Endothelial cell of umbilical vein (primary cell): Measurements from ENCODE around the gene TRAPPC12. TPM values are rescaled to one million over a fixed set of nuclear protein-coding genes. Genes with fewer than 3 reads are reported as not detected.

Experiments used
- BruUV-seq: library from RNA; stranded (reverse); fragments of 400-500 nt; replicated peaks from 2 replicates; lab custom pipeline; 2021; lab: Mats Ljungman, UMichigan
- CTCF ChIA-PET: fragments of 300-600, 350-600 bp; sonication (Branson Sonifier 250); formaldehyde crosslinking; loops from one replicate; lab custom pipeline; 2021; ENCODE audit warnings: antibody characterized with exemption, inconsistent platforms; lab: Charles Lee
- POLR2A ChIA-PET: fragments of 300-600, 350-600 bp; sonication (Branson Sonifier 250); formaldehyde crosslinking; loops from one replicate; lab custom pipeline; 2021; ENCODE audit warnings: antibody characterized with exemption, inconsistent platforms; lab: Charles Lee
- DNase-seq: peaks from one replicate; pipeline ENCODE4 v3.0.0-alpha.2; 2011; ENCODE audit warnings: low read depth, low spot score
- FAIRE-seq: peaks from 2 replicates; lab custom pipeline; 2011; peaks lifted over from hg19 to GRCh38; lab: Jason Lieb, UNC
- H2AFZ ChIP-seq: 2 replicates; pipeline ENCODE4 v1.6.0; 2012; ENCODE audit warnings: low read depth, low read length, control low read depth, inconsistent platforms
- H3K27ac ChIP-seq: 2 replicates; pipeline ENCODE4 v1.5.1; 2011; ENCODE audit warnings: low read depth, mild to moderate bottlenecking, control low read depth, low read length, moderate library complexity; ENCODE audit not compliant: insufficient read depth
- H3K27me3 ChIP-seq, 2 experiments: 2 replicates each; pipeline versions ENCODE4 v1.6.0 to v1.6.1; 2011; ENCODE audit warnings: low read length in 2 of 2, mixed read lengths in 1 of 2; ENCODE audit not compliant: control insufficient read depth in 2 of 2, insufficient read depth in 2 of 2
- H3K36me3 ChIP-seq, 2 experiments: 2 replicates in 1 of 2; 3 replicates in 1 of 2; pipeline ENCODE4 v1.5.1; 2011; ENCODE audit warnings: low read length in 2 of 2, mild to moderate bottlenecking in 1 of 2, moderate library complexity in 1 of 2; ENCODE audit not compliant: control insufficient read depth in 2 of 2, insufficient read depth in 2 of 2; ENCODE audit errors: extremely low read depth in 1 of 2
- H3K4me1 ChIP-seq: 3 replicates; pipeline ENCODE4 v1.5.1; 2011; ENCODE audit warnings: mild to moderate bottlenecking, low read length; ENCODE audit not compliant: control insufficient read depth, insufficient read depth; ENCODE audit errors: extremely low read depth
- H3K4me2 ChIP-seq: 2 replicates; pipeline ENCODE4 v1.6.1; 2011; ENCODE audit warnings: low read length, control low read depth, mixed read lengths; ENCODE audit not compliant: insufficient read depth
- H3K4me3 ChIP-seq, 3 experiments: fragments of 200-600 bp in 1 of 3; sonication (generic), shearing (Covaris generic) in 1 of 3; replicated peaks in 1 of 3; 2 replicates each; pipeline ENCODE4 v1.5.1; 2011 to 2016; ENCODE audit warnings: control low read depth in 3 of 3, low read length in 3 of 3, mild to moderate bottlenecking in 2 of 3, inconsistent platforms in 1 of 3, low read depth in 1 of 3, moderate library complexity in 1 of 3; ENCODE audit not compliant: insufficient read depth in 1 of 3
- H3K79me2 ChIP-seq: 2 replicates; pipeline ENCODE4 v1.6.0; 2012; ENCODE audit warnings: low read length, inconsistent platforms; ENCODE audit not compliant: control insufficient read depth, insufficient read depth
- H3K9ac ChIP-seq: replicated peaks from 2 replicates; pipeline ENCODE3; 2011; ENCODE audit warnings: low read length, control low read depth; ENCODE audit not compliant: insufficient read depth; ENCODE audit errors: extremely low read depth
- H3K9me1 ChIP-seq: replicated peaks from 3 replicates; pipeline ENCODE4 v1.6.0; 2011; ENCODE audit warnings: mild to moderate bottlenecking, low read length; ENCODE audit not compliant: control insufficient read depth, insufficient read depth; ENCODE audit errors: extremely low read depth
- H3K9me3 ChIP-seq: replicated peaks from 2 replicates; pipeline ENCODE4 v1.5.1; 2012; ENCODE audit warnings: low read length, inconsistent platforms; ENCODE audit not compliant: control insufficient read depth, insufficient read depth
- H4K20me1 ChIP-seq: replicated peaks from 2 replicates; pipeline ENCODE3; 2011; ENCODE audit warnings: mild to moderate bottlenecking, low read length; ENCODE audit not compliant: control insufficient read depth, insufficient read depth; ENCODE audit errors: extremely low read depth
- EZH2 ChIP-seq: IDR thresholded peaks from 2 replicates; pipeline ENCODE4 v1.6.1; 2012; ENCODE audit warnings: borderline replicate concordance, low read depth, mild to moderate bottlenecking, moderate library complexity, low read length, inconsistent platforms; ENCODE audit not compliant: severe bottlenecking
- FOS ChIP-seq: IDR thresholded peaks from 2 replicates; pipeline ENCODE4 v1.6.1; 2011; ENCODE audit warnings: mild to moderate bottlenecking, low read length, moderate library complexity, borderline replicate concordance; ENCODE audit not compliant: insufficient read depth
- GATA2 ChIP-seq: IDR thresholded peaks from 2 replicates; pipeline ENCODE4 v1.7.0; 2011; ENCODE audit warnings: low read depth, mild to moderate bottlenecking, moderate library complexity, mixed read lengths, low read length; ENCODE audit not compliant: insufficient read length, insufficient read depth
- JUN ChIP-seq: IDR thresholded peaks from 2 replicates; pipeline ENCODE4 v1.6.1; 2011; ENCODE audit warnings: borderline replicate concordance, low read depth; ENCODE audit not compliant: insufficient read length, insufficient read depth
- MYC ChIP-seq: IDR thresholded peaks from one replicate; pipeline ENCODE4 v1.6.1; 2011; ENCODE audit warnings: mild to moderate bottlenecking, low read depth, low read length
- POLR2A ChIP-seq: IDR thresholded peaks from 2 replicates; pipeline ENCODE4 v1.6.1; 2012; ENCODE audit warnings: low read depth, mild to moderate bottlenecking, control low read depth, low read length
- POLR2AphosphoS5 ChIP-seq: IDR thresholded peaks from 2 replicates; pipeline ENCODE4 v1.6.1; 2012; ENCODE audit warnings: low read depth, mild to moderate bottlenecking, control low read depth, low read length, moderate library complexity; ENCODE audit not compliant: insufficient read depth
- dilution Hi-C: fragments of 300-500 bp; cut with MboI; formaldehyde crosslinking; loops from one replicate; pipeline ENCODE4 v1.15.0; 2019; ENCODE audit warnings: low sequenced_read_pairs; ENCODE audit not compliant: extremely low pct_ligation_motif_present
- intact Hi-C: fragments of 100-400 bp; cut with micrococcal nuclease; formaldehyde crosslinking; loops from one replicate; pipeline ENCODE4 v1.10.0; 2022
- polyA plus RNA-seq, 4 experiments: library from polyadenylated mRNA; depleted of rRNA in 3 of 4; stranded (reverse) in 3 of 4; unstranded in 1 of 4; fragments of >200 nt; gene quantifications; 2 replicates each; pipeline versions ENCODE4 v1.2.1 to v1.2.3, GENCODE V29; 2011 to 2012; ENCODE audit warnings: missing spikeins in 1 of 4
- total RNA-seq: library from RNA; stranded (reverse); gene quantifications from 2 replicates; pipeline ENCODE4 v1.2.3, GENCODE V29; 2021
- TF ChIP-seq, protein P1 (sequence below): IDR thresholded peaks from 2 replicates; pipeline ENCODE4 v1.6.1; 2011; ENCODE audit not compliant: insufficient read depth, insufficient read length
- TF ChIP-seq, protein P2 (sequence below), 2 donors: IDR thresholded peaks; 1 replicate in 1 of 2; 2 replicates in 1 of 2; pipeline ENCODE4 v1.5.1; 2011; ENCODE audit warnings: low read length in 2 of 2, mild to moderate bottlenecking in 2 of 2, moderate library complexity in 2 of 2, control low read depth in 1 of 2, inconsistent platforms in 1 of 2, low read depth in 1 of 2; ENCODE audit not compliant: insufficient read depth in 1 of 2; ENCODE audit errors: extremely low read depth in 1 of 2

Gene TRAPPC12
- total and polyA plus RNA-seq, 2 donors (not counting 3 experiments of a cell fraction or from before 2014, with no cell fraction given), result 47.5 to 81.5 TPM

DNA sequence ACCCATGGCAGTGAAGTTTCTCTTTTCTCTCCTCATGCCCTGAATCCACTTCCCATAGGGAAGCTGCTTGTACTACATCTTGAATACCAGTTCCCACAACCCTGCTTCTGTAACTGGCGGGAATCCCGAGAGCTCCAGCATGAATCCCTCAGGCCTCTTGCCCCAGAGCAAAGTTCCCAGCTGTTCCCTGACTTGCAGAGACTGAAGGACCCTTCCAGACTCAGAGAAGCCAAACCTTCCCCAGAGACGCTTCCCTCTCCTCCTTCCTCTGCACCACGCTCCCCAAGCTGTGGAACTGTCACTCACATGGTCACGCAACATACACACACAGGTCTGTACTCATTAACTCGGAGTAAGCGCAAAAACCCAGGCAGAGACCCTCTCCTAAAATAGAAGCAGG, 26.4 kb downstream of the TRAPPC12 start:
- ChIA-PET POLR2A (no interaction called here), CTCF (interaction anchor here (1.6 kb wide), 1 partner anchor 10 kb away, joined by 3 read pairs; no protein-coding TSS in a partner anchor)
- FAIRE-seq (no peak), DNase-seq (no peak)
- no TSS peak for BruUV-seq
- dilution Hi-C loops, result no loop called here
- Histone ChIP-seq H3K27me3 (no peaks in the 10 kb centered on the region), H3K36me3 (peaks cover 0 to 16% of the 10 kb centered on the region in 2 experiments), H3K79me2 (peaks cover 2% of the 10 kb centered on the region), H4K20me1 (no peaks in the 10 kb centered on the region), H3K4me3 (no peak overlapping the region), H3K9ac (no peak overlapping the region), H3K4me2 (no peak overlapping the region), H3K27ac (no peak overlapping the region), H3K4me1 (no peaks in the 10 kb centered on the region), H3K9me1 (no peaks in the 10 kb centered on the region), H2AFZ (no peak overlapping the region), H3K9me3 (no peaks in the 10 kb centered on the region)
- intact Hi-C loops, result no loop called here
- TF ChIP-seq GATA2 (no peak), POLR2AphosphoS5 (no peak), POLR2A (no peak), JUN (no peak), MYC (no peak), EZH2 (no peak), FOS (no peak)
- TF ChIP-seq, protein P1, sequence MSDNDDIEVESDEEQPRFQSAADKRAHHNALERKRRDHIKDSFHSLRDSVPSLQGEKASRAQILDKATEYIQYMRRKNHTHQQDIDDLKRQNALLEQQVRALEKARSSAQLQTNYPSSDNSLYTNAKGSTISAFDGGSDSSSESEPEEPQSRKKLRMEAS, result no peak
- TF ChIP-seq, protein P2, sequence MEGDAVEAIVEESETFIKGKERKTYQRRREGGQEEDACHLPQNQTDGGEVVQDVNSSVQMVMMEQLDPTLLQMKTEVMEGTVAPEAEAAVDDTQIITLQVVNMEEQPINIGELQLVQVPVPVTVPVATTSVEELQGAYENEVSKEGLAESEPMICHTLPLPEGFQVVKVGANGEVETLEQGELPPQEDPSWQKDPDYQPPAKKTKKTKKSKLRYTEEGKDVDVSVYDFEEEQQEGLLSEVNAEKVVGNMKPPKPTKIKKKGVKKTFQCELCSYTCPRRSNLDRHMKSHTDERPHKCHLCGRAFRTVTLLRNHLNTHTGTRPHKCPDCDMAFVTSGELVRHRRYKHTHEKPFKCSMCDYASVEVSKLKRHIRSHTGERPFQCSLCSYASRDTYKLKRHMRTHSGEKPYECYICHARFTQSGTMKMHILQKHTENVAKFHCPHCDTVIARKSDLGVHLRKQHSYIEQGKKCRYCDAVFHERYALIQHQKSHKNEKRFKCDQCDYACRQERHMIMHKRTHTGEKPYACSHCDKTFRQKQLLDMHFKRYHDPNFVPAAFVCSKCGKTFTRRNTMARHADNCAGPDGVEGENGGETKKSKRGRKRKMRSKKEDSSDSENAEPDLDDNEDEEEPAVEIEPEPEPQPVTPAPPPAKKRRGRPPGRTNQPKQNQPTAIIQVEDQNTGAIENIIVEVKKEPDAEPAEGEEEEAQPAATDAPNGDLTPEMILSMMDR (IDR thresholded peaks at IDR 0.05; ENCODE audit: extremely low read depth in 1 of 2, insufficient read depth in 1 of 2, low read depth in 1 of 2, low read length in 2 of 2), result no peak
